GM19372 (cell line): ENCODE results near the gene SLC7A10.
"Not testable (repeated sequence)": the region's sequence is repeated elsewhere in the genome, so short reads cannot be mapped to it uniquely, and the experiment has no call there.

ENCODE experiments used
- ATAC-seq: cut with Tn5 transposase; IDR thresholded peaks from one replicate; pipeline ENCODE4 v1.9.1; 2021; ENCODE audit warnings: mild to moderate bottlenecking, low read depth, moderate library complexity; ENCODE audit not compliant: unreplicated experiment

The SLC7A10 gene

DNA sequence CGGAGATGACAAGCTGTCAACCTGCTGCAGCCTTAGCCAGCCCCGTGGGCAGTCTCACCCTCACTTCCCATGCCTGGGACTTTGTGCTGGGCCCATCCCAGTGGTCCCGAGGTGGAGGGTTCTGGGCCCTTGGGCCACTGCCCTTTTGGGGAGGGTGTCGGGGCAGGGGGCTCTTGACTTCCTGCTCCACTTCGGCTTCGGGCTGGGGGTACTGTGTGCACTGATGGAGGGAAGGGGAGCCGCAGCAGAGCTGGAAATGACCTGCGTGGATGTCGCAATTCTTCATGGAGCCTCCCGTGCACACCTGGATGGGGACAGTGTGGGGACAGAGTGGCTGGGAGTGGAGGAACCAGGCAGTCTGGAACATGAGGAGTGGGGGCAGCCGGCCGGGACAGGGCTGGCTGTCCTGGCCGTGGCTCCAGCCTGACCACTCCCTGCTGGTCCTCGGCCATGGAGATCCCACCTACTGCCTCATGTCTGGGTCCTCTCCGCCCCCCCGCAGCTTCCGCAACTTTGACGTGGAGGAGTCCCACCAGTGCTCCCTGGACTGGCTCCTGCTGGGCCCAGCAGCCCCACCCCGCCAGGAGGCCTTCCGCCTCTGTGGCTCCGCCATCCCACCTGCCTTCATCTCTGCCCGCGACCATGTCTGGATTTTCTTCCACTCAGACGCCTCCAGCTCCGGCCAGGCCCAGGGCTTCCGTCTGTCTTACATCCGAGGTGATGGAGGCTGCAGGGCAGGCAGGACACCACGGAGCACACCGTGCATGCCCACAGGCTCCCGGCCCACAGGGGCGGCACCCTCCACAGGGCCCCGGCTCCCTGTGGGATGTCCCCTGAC, 21.3 kb downstream of the SLC7A10 start:
- ATAC-seq, result no peak

DNA sequence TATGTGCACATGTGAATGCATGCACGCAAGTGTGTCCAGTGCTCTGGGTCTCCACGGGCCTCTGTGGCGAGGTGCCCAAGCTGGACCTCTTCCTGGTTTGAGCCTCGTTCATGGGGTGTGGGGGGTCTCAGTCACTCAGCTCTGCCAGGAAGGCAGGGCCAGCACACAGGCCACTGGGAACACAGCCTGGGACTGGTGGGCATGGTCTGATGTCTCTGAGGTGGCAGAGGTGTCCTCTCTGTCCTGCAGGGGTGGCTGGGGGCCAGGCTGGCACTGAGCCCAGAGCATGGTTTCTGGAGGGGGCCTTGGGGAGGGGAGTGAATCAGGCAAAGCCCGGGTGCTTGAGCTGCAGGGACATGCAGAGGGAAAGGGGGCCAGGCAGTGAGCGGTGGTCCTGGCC, 22.1 kb downstream of the SLC7A10 start:
- no peak for ATAC-seq

DNA sequence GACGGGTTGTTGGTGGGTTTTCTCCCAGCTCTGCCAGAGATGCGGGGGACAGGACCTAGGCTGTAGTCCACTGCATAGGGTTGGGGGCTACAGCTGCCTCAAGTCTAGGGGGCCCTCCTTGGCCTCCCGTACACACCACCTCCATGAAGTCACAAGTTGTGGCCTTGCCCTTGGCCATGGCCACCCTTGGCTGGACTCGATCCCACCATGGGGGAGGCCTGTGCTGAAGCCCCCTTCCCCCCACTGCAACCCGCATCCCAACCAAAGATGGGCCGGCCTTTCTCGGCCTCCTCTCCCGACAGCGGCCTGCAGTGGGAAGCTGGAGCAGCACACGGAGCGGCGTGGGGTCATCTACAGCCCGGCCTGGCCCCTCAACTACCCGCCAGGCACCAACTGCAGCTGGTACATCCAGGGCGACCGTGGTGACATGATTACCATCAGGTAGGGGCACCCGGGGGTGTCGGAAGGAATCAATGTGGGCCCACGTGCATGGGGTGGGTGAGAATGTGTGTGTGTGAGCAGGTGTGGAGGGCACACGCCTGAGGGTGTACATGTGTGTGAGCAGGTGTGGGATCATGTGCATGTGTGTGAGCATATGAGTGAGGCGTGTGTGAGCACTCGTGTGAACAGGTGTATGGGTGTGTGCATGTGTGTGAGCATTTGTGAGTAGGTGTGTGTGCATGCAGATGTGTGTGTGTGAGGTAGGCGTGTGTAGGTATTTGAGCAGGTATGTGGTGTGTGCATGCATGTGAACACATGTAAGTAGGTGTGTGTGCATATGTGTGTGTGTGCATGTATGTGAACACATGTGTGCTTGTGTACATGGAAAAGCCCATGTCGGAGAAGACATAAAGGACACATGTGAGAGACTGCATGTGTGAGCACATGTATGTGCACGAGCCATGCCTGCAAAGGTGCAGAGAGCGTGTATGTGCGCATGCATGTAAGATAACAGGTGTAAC, 22.8 kb downstream of the SLC7A10 start:
- no peak for ATAC-seq

DNA sequence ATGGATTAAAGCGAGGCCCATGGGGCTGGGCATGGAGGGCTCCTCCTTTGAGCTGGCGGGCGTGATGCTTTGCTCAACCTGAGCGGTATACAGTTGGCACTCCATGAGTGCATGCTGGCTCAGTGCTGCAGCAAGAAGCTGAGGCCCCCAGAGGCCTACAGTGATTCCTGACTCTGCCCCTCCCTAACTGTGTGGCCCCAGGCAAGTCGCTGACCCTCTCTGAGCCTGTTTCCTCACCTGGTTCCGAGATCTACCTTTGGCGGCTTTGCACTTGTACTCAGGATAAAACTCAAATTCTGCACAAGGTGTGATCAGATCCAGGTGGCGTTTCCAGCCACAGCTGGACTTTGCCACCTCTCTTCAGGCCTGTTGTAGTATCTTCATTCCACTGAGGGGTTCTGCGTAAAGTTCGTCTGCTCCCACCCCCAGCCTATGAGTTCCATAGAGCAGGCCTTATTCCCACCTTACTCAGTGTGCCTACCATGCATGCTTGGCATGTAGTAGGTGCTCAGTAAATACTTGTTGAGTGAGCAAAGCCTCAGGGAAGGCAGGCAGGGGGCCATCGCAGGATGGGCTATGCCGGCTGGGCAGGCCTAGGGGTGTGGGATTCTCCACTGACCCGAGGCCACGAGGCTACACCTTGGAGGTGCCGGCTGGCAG, 23.6 kb downstream of the SLC7A10 start:
- ATAC-seq, result no peak

DNA sequence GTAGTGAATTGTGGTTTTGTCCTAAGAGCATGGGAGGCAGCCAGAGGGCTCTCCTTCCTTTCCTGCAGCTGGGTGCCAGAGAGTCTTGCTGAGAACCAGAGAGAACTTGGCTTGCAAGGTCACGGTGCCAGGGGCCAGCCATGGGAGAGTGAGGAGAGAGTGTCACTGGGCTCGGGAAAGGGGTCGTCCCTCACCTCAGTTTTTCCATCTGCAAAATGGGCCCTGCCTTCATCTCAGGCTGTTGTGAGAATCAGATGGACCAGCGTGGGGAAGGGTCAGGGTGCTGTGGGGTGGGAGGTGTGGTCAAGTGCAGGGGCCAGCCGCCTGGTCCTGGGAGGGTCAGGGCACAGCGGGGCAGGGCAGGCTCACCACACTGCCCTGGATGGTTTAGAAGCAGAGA, 24.2 kb downstream of the SLC7A10 start:
- no peak for ATAC-seq

DNA sequence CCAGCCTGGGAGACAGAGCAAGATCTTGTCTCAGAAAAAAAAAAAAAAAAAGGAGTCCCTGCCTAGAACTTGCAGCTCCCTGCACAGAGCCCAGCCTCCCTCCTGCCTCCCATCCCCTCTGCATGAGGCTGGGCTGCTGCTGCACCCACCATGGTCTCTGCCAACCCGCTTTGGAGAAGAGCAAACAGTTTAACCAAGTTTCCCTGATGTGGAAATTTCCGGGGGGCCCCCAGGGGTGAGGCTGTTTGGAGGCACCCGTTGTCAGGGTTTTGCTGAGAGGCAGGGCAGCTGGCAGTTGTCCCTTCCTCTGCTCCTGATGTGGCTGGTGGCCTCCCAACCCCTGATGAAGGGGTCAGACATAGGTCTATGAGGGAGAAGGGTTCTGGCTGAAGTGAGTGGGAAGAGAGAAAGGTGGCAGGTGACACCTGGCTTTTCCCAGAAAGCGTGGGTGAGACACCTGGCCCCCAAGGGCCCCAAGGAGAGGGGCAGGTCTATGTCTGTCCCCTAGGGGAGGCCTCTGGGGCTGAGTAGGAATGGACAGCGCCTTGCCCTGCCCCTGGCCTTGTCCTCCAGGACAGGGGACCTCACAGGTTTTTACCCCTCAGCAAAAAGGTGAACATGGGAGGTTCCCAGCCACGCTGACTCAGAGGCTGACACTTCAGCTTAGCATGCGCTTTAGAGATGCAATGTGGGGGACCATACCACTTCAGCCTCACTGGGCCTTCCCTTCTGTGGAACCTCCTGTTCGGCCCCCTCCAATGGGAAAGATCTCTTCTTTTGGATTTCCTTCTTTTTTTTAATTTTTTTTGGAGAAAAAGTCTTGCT, 26.0 kb downstream of the SLC7A10 start:
- ATAC-seq, result no peak

DNA sequence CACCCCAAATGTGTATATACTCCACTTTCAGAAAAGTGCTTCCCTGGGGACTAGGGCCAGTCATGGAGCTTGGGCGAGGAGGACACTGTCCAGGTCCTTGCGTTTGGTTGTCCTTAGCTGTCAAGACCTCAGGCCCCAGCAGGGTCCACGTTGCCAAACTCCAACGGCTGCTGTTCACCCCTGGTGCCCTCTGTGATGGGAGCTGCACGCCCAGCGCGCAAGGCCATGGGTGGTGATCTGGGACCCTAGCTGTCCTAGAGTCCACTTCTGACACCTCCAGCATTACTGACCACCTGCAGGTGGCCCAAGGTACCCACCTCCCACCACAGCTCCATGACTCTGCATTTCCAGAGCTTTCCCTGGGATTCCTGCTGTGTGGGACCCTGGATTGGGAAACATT, 27.5 kb downstream of the SLC7A10 start:
- no peak for ATAC-seq

DNA sequence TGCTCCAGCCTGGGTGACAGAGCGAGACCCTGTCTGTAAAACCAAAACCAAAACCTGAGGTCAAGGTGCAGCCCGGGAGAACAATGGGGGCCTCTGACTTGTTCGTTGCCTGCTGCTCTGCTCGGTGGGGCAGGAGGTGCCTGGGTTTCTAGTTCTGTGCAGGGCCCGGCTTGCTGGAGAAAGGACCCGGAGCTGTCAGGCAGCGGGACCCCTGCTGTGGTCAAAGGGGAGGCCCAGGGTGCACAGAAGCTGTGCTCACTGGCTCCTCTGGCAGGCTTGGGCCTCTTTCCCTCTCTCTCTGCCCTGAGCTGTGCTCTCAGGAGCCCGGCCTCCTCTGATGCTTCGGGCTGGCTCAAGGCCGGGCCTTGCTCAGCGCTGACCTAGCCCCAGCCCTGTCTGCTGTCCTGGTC, 28.1 kb downstream of the SLC7A10 start:
- no peak for ATAC-seq

DNA sequence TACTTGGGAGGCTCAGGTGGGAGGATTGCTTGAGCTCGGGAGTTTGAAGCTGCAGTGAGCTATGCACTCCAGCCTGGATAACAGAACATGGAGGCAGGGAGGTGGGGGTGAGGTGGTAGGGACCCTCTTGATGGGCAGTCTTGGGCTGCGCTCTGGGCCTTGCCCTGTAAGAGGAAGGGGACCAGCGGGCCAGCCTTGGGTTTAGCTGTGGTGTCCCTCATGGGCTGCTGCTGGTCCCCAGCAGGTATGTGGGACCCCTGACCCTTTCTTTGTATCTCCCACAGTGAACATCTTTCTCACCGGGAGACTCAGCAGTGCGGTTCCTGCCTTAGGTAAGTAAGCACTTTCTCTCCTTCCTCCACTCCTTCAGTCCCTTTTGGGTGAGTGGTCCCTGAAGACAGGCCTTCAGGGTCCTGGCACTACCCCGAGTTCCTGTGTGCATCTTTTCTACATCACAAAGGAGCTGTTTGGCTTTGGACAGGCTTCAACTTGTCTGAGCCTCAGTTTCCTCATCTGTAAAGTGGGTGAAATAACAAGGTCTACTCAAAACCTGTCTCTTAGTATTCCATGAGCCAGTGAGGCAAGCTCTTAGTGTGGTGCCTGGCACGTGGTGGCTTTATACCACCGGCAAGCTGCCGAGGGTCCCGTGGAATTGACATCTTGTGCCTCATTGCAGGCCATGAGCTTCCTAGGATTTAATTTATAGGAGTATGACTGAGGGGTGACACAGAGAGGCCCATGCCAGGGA, 29.0 kb downstream of the SLC7A10 start:
- ATAC-seq, result no peak

DNA sequence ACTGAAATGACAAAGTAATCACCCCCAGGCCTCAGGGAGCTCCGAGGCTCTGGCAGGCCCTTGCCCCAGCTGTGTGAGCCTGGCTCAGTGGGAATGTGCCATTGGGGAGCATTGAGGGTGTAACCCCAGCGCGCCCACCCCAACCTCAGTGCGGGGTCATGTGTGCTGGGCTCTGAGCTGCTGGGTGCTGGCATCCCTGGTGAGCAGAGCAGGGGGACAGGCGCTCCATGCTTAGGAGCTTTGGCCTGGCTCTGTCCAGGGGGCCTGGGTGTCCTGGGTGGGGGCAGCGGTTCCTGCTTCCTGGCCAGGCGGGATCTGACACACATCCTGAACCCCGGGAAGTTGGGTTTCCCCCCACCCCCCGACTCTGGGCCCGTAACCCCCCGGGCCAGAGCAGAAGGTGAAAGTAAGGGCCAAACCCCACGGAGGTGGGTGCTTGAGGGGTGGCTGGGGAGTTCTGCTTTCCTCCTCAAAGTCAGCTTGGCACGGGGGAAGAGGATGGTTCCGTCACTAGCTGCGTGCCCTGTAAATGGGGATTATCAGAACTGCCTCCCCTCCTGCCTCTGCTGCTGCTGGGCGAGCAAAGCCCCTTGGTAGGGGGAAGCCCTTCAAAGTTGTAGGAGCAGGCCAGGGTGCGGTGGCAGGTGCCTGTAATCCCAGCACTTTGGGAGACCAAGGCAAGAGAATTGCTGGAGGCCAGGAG, 29.9 kb downstream of the SLC7A10 start:
- no peak for ATAC-seq

DNA sequence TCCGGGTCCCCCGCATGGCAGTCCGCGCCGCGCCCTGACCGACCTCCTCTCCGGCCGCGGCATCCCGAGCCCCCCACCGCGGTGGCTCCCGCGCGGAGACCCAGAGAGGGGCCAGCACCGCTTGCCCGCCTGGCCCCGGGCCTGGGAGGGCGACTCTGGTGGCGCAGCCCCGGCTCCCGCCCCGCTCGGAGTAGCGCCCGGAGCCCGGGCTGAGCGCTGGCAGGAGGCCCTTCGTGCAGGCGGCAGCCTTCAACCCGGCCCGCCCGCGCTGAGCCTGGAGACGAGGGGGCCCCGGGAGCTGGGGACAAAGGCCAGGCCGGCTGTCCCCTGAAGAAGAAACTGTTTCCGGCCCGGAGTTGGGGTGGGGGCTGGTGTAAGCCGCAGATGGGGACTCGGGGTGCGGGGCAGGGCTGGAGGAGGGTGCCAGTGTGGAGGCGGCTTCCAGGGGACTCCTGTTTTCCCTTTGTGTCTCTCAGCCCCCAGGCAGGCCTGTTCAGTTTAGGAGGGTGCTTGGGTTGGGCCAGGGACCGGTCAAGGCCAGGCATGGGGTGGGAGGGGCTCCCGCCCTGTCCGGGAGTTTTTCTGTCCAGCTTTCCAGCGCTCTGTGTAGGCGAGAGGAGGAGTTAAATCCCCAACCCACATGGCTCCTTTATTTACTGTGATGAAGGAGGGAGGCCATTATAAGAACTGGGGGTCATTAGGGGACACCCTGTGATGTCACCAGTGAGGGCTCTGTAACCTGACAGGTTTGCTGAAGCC, 30.6 kb downstream of the SLC7A10 start:
- ATAC-seq, result no peak

DNA sequence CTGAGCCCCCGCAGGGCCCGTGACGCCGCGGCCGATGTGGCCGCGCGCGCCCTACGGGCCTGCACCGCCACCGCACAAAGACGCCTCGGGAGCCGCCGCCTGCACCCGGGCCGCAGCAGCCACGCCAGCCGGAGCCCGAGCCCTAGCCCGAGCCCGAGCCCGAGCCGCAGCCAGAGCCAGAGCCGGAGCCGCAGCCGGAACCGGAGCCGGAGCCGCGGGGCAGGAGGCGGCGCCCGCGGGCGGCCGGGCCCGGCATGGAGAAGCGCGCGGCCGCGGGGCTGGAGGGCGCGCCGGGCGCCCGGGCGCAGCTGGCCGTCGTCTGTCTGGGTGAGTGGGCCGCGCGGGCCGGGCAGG, 31.1 kb downstream of the SLC7A10 start:
- ATAC-seq, result no peak

DNA sequence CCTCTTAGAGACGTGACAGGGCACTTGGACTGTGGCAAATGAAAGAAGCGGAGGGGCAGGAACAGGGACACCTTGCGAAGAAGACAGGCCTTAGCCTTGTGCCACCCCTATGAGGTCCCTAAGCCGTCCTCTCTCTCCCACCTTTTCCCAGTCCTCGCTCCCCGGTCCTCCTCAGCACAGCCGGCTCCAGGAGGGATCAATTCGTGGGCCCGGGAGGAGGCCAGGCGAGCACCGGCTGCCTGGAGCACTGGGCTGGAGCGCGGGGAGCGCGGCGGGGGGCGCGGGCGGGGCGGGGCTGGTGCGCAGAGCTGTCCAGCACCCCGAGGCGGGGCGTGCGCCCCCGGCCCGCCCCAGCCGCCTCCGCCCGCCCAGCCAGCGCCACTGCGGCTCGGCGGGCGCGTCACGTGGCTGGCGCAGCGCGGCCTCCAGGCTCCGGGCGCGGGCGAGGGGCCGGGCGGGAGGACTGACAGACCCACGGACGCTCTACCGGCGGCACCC, 31.7 kb downstream of the SLC7A10 start, which contains the start of gene LRP3:
TSS of gene LRP3 (plus strand) at position 466 of the 498 bp plus-strand sequence. CDS start 456 bp downstream, outside the sequence.
- no peak for ATAC-seq

DNA sequence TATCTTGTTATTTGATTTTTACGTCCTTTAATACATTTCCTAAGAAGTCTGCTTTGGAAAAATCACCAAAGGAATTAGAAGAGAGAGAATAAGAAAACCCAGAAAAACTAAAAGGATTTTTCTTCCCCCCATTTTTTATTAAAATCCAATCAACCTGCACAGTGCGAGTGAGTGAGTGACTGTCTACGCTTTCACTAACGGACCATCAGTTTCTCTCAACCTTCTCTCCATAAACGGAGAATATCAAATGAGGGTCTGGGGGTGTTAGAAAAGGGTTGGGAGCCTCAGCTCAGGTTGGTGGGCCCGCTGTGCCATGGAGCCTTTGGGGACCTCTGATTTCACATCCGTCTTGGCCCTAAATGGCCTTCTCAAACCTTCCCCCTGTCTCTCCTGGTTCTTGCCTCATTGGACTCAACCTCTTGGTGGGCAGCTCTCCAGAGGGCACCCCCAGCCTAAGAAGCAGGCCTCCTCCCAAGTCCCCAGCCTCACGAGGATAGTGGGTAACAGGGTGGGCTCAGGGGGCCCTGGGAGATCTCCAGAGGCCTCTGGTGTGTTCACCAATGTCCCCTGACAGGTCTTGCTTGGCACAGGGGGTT, 32.3 kb downstream of the SLC7A10 start:
- no peak for ATAC-seq

DNA sequence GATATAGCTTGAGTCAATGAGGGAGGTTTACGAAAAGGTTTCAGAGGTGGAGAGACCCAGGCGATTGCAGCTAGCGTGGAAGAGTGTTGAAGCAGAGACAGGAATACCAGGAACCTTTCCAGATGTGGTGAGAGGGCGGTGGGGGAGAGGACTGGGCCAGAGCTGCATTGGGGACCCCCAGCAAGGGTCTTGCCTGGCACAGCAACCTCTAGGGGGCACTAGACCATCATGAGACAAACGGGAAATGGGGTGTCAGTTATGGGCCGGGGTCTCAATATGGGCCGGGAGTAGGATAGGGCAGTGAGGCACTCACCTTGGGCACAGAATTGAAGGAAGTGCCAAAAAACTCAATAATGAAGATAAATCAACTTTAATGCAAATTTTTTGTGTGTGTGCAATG, 33.6 kb downstream of the SLC7A10 start:
- no peak for ATAC-seq

DNA sequence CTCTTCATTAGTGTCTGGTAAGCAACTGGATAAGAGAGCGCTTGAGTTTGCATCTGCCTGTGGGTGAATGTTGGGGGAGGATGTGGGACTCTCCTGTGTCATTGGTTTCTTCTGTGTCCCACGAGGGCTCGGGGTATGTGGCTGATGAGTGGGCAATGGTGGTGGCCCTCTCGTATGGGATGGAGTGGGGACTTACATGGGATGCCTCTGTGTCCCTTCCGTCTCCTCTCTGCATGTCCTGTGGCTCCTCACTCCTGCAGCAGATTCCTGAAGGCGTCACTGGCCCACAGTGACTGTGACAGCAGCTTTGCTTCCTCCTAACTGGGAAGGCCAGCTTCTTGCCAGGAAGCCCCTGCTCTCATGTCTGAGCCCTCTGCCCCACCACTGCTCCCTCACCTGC, 34.1 kb downstream of the SLC7A10 start:
- ATAC-seq, result no peak

DNA sequence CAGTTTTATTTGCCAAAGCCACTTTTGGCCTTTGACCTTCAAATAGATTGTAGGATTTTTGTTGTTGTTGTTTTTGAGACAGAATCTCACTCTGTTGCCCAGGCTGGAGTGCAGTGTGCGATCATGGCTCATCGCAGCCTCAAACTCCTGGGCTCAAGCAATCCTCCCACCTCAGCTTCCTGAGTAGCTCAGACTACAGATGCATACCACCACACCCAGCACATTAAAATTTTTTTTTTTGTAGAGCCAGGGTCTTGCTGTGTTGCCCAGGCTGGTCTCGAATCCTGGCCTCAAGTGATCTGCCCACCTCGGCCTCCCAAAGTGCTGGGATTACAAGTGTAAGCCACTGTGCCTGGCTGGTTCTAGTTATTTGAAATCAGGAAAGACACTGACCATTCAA, 34.6 kb downstream of the SLC7A10 start:
- ATAC-seq, result not testable (repeated sequence)
